A673 (cell line): ENCODE results near the gene IL1RAP. TPM values are rescaled to one million over a fixed set of nuclear protein-coding genes. Genes with fewer than 3 reads are reported as not detected.

Experiments
- BruUV-seq: library from RNA; stranded (reverse); fragments of 400-500 nt; replicated peaks from 2 replicates; lab custom pipeline; 2021; lab: Mats Ljungman, UMichigan
- CTCF ChIA-PET: fragments of 300-600 bp; sonication (Branson Sonifier 250); formaldehyde crosslinking; loops from one replicate; lab custom pipeline; 2022; ENCODE audit warnings: antibody characterized with exemption; lab: Charles Lee
- POLR2A ChIA-PET: fragments of 300-600 bp; sonication (Branson Sonifier 250); formaldehyde crosslinking; loops from one replicate; lab custom pipeline; 2022; ENCODE audit warnings: antibody characterized with exemption; ENCODE audit not compliant: low non-redundant PET; lab: Charles Lee
- DNase-seq: peaks from one replicate; pipeline ENCODE4 v3.0.0-alpha.2; 2015; ENCODE audit warnings: low spot score
- H3K27ac ChIP-seq: fragments of 200-600 bp; sonication (generic); 2 replicates; pipeline ENCODE4 v1.5.1; 2016; ENCODE audit warnings: mixed run types, low read depth, mild to moderate bottlenecking, mixed read lengths, antibody characterized with exemption, low read length; ENCODE audit not compliant: poor library complexity, severe bottlenecking
- H3K27me3 ChIP-seq: fragments of 200-600 bp; sonication (generic); replicated peaks from 2 replicates; pipeline ENCODE4 v1.6.1; 2017; ENCODE audit warnings: mixed run types, low read depth, mild to moderate bottlenecking, mixed read lengths, antibody characterized with exemption, low read length; ENCODE audit not compliant: insufficient read depth, poor library complexity
- H3K36me3 ChIP-seq: fragments of 200-600 bp; sonication (generic); 2 replicates; pipeline ENCODE4 v1.6.1; 2016; ENCODE audit warnings: mixed run types, mild to moderate bottlenecking, mixed read lengths, antibody characterized with exemption, low read length; ENCODE audit not compliant: insufficient read depth, poor library complexity, severe bottlenecking
- H3K4me1 ChIP-seq: fragments of 200-600 bp; sonication (generic); 2 replicates; pipeline ENCODE4 v1.6.1; 2017; ENCODE audit warnings: mixed run types, mild to moderate bottlenecking, mixed read lengths, antibody characterized with exemption, low read length; ENCODE audit not compliant: insufficient read depth, poor library complexity, severe bottlenecking
- H3K4me3 ChIP-seq: fragments of 200-600 bp; sonication (generic); 2 replicates; pipeline ENCODE4 v1.5.1; 2016; ENCODE audit warnings: low read depth, mixed run types, mild to moderate bottlenecking, mixed read lengths, low read length; ENCODE audit not compliant: poor library complexity, severe bottlenecking
- H3K9me3 ChIP-seq: fragments of 200-600 bp; sonication (generic); 2 replicates; pipeline ENCODE4 v1.6.1; 2016; ENCODE audit warnings: mixed run types, low read depth, mild to moderate bottlenecking, mixed read lengths, antibody characterized with exemption, low read length; ENCODE audit not compliant: poor library complexity, severe bottlenecking
- CTCF ChIP-seq: fragments of 300-800, 200-600 bp; sonication (generic); conservative IDR thresholded peaks from 2 replicates; pipeline ENCODE4 v1.5.1; 2017; ENCODE audit warnings: low read depth, mild to moderate bottlenecking, antibody characterized with exemption, low read length, moderate library complexity, mixed read lengths
- EZH2 ChIP-seq: fragments of 200-600 bp; sonication (generic); IDR thresholded peaks from 2 replicates; pipeline ENCODE4 v1.6.1; 2017; ENCODE audit warnings: borderline replicate concordance, low read depth, mild to moderate bottlenecking, mixed read lengths, antibody characterized with exemption, low read length; ENCODE audit not compliant: poor library complexity, severe bottlenecking
- intact Hi-C: fragments of 100-400 bp; cut with micrococcal nuclease; formaldehyde crosslinking; loops from one replicate; pipeline ENCODE4 v1.10.0; 2022; ENCODE audit not compliant: unreplicated experiment
- total RNA-seq: library from RNA; stranded (reverse); gene quantifications from 2 replicates; pipeline ENCODE4 v1.2.3, GENCODE V29; 2021

IL1RAP gene
- total RNA-seq, 1 experiment from 2014 or later: 207 TPM

GRCh38 chr3:190626951-190627620 is 113.2 kb downstream of the IL1RAP start:
- peaks cover under 1% of the 10 kb centered on the region for H3K4me1 ChIP-seq
- BruUV-seq: no TSS peak
- intact Hi-C loops: no loop called here
- no peak overlapping the region for H3K4me3 ChIP-seq
- ChIA-PET CTCF (no interaction called here), POLR2A (no interaction called here)
- TF ChIP-seq CTCF (no peak), EZH2 (no peak)
- no peak for DNase-seq
- H3K9me3 ChIP-seq: no peaks in the 10 kb centered on the region
- no peak overlapping the region for H3K27ac ChIP-seq
- H3K36me3 ChIP-seq: peaks cover 84% of the 10 kb centered on the region
- H3K27me3 ChIP-seq: no peaks in the 10 kb centered on the region

GRCh38 chr3:190629088-190629487 is 115.2 kb downstream of the IL1RAP start:
- TF ChIP-seq CTCF (no peak), EZH2 (no peak)
- Histone ChIP-seq H3K4me1 (no peaks in the 10 kb centered on the region), H3K27me3 (no peaks in the 10 kb centered on the region), H3K27ac (no peak overlapping the region), H3K36me3 (peaks cover 73% of the 10 kb centered on the region), H3K4me3 (no peak overlapping the region), H3K9me3 (no peaks in the 10 kb centered on the region)
- intact Hi-C loops: no loop called here
- CTCF ChIA-PET: interaction anchor here (0.7 kb wide), 1 partner anchor 11 kb away, joined by 3 read pairs; no protein-coding TSS in a partner anchor
- POLR2A ChIA-PET: interaction anchor here (0.7 kb wide), 1 partner anchor 32 kb away, joined by 7 read pairs; no protein-coding TSS in a partner anchor
- BruUV-seq: no TSS peak
- DNase-seq: no peak

- no peak for DNase-seq
- Histone ChIP-seq H3K4me1 (no peaks in the 10 kb centered on the region), H3K36me3 (peaks cover 56% of the 10 kb centered on the region), H3K27ac (no peak overlapping the region), H3K27me3 (no peaks in the 10 kb centered on the region), H3K9me3 (no peaks in the 10 kb centered on the region), H3K4me3 (no peak overlapping the region)
- ChIA-PET CTCF (interaction anchor here (0.6 kb wide), 1 partner anchor 66 kb away, joined by 4 read pairs; no protein-coding TSS in a partner anchor), POLR2A (no interaction called here)
- intact Hi-C loops: no loop called here
- no peak for TF ChIP-seq EZH2
- TF ChIP-seq CTCF: no peak
- BruUV-seq: no TSS peak
Observed at GRCh38 chr3:190631295-190631694, 117.4 kb downstream of the IL1RAP start.
